NB4 (cell line): ENCODE measurements around the gene RNF212.

Experiments
- DNase-seq: peaks from one replicate; pipeline ENCODE4 v3.0.0; 2010; ENCODE audit warnings: low read depth
- H3K4me3 ChIP-seq: one replicate; pipeline ENCODE4 v1.5.1; 2011; ENCODE audit warnings: mild to moderate bottlenecking, low read depth, low read length, moderate library complexity
- MYC ChIP-seq: IDR thresholded peaks from 2 replicates; pipeline ENCODE4 v1.6.1; 2011; ENCODE audit warnings: low read depth, low read length
- POLR2A ChIP-seq: IDR thresholded peaks from 2 replicates; pipeline ENCODE4 v1.6.1; 2011; ENCODE audit warnings: mild to moderate bottlenecking; ENCODE audit not compliant: insufficient read length; ENCODE audit errors: extremely low read depth
- TF ChIP-seq, protein P1 (sequence below): IDR thresholded peaks from one replicate; pipeline ENCODE4 v1.5.1; 2012; ENCODE audit warnings: low read depth, low read length
- TF ChIP-seq, protein P2 (sequence below): IDR thresholded peaks from 2 replicates; pipeline ENCODE4 v1.6.1; 2011; ENCODE audit warnings: low read depth, low read length

The RNF212 gene

DNA sequence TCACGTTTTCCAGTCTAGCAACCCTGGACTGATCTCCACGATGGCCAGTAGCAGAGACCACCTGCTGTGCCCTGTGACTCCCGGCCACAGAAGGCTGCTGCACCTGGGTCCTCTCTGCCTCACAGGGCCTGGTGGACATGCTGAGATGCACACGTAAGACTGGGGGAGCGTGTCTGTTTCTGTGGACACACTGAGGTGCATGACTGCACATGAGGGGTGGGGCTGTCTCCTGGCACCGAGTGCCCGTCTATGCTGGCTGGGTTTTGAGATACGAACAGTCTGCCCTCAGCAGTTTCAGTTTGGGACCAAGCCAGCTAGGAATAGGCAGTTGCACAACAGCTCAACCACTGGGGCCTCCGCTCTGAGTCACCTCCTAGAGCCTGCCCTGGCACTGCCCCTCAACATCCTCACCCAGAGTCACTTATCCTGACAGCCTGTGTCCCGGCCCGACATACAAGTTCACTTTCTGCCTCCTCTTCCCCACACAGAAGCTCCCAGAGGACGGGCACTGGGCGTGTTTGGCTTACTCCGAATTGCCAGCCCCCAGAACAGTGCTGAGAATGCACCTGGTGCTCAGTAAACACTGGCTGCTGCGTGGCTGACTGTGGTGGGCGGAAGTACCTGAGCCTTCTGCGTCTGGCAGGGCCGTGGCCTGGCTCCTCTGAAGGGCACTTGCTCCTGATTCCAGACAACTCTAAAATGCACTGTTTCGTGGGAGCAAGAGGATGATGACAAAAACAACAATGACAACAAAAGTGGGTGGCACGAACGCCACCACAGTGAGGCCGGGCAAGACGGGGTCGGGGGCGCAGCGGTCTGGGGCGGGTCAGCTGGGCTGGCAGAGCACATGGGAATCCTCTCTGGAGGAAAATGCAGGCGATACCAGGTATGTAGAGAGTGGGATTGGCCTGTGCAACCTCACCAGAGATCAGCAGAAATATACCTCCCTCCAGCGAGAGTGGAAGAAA, 30.9 kb downstream of the RNF212 start:
- H3K4me3 ChIP-seq = peak overlapping the region; percentile 30
- TF ChIP-seq MYC = peak; percentile 11; the same call in 1 of the 2 replicates
- TF ChIP-seq, protein P1, sequence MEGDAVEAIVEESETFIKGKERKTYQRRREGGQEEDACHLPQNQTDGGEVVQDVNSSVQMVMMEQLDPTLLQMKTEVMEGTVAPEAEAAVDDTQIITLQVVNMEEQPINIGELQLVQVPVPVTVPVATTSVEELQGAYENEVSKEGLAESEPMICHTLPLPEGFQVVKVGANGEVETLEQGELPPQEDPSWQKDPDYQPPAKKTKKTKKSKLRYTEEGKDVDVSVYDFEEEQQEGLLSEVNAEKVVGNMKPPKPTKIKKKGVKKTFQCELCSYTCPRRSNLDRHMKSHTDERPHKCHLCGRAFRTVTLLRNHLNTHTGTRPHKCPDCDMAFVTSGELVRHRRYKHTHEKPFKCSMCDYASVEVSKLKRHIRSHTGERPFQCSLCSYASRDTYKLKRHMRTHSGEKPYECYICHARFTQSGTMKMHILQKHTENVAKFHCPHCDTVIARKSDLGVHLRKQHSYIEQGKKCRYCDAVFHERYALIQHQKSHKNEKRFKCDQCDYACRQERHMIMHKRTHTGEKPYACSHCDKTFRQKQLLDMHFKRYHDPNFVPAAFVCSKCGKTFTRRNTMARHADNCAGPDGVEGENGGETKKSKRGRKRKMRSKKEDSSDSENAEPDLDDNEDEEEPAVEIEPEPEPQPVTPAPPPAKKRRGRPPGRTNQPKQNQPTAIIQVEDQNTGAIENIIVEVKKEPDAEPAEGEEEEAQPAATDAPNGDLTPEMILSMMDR = no peak
- TF ChIP-seq, protein P2, sequence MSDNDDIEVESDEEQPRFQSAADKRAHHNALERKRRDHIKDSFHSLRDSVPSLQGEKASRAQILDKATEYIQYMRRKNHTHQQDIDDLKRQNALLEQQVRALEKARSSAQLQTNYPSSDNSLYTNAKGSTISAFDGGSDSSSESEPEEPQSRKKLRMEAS = no peak
- DNase-seq = peak; percentile 96

GRCh38 chr4:1081689-1082040, 31.7 kb downstream of the RNF212 start:
- DNase-seq = peak; percentile 73
- no peak overlapping the region for H3K4me3 ChIP-seq
- TF ChIP-seq, protein P2 = peak; percentile 71
- TF ChIP-seq MYC = no peak

DNA sequence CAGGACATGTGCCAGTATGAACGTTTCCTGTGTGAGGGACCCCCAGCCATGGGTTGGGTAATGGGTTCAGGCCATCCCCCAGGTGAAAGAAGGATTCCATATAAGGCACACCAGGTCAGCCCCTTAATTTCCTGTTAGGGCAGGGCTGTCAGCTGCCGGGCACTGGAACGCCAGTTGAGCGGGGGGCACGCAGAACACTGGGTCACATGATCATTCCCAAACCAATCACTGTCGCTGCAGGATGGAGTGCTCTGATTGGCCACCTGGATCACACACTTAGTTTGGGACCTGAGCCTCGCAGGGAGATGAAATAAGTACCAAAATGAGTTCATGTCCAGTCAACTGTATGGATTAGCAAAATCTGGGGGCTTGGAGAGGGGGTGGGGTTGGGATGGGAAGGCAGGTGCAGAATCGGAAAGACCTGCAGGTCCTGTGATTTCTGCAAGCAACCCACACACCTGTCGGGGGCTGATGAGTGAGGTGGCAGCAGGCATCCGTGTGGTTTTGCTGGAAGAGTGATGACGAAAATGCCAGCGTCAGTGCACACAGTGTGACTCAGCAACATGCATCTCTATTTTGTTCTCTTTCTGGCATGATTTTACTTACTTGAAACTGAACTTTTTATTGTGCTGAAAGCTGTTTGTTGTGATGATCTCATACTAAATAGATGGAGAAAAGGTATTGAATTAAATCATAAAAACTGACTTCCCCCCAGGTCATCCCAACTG, 32.2 kb downstream of the RNF212 start:
- H3K4me3 ChIP-seq = no peak overlapping the region
- peak; percentile 46 for DNase-seq
- TF ChIP-seq, protein P2 = no peak
- TF ChIP-seq, protein P1 = no peak
- TF ChIP-seq POLR2A = no peak
- no peak for TF ChIP-seq MYC

GRCh38 chr4:1080432-1080831, 32.9 kb downstream of the RNF212 start:
- TF ChIP-seq MYC (no peak), POLR2A (no peak)
- TF ChIP-seq, protein P1 = no peak
- TF ChIP-seq, protein P2 = no peak
- H3K4me3 ChIP-seq = no peak overlapping the region
- DNase-seq = no peak

- DNase-seq = no peak
- TF ChIP-seq MYC (no peak), POLR2A (no peak)
- TF ChIP-seq, protein P2 = no peak
- TF ChIP-seq, protein P1 = no peak
- no peak overlapping the region for H3K4me3 ChIP-seq
Measured at GRCh38 chr4:1079711-1080265, 33.6 kb downstream of the RNF212 start.

GRCh38 chr4:1078490-1078889, 34.9 kb downstream of the RNF212 start:
- no peak for DNase-seq
- H3K4me3 ChIP-seq = no peak overlapping the region
- TF ChIP-seq MYC = no peak
- TF ChIP-seq, protein P2 = no peak
- TF ChIP-seq, protein P1 = no peak
